Natural killer cell (primary cell): ENCODE results near the gene INS. TPM values are rescaled to one million over a fixed set of nuclear protein-coding genes. Genes with fewer than 3 reads are reported as not detected.

Experiments used
- ATAC-seq, 3 donors: fragments of 150-1000 bp in 2 of 3; fragments of 200-7000 bp in 1 of 3; cut with Tn5 transposase; 1 replicate in 1 of 3; 2 replicates in 2 of 3; pipeline ENCODE4 v1.10.0; 2021; ENCODE audit warnings: mild to moderate bottlenecking in 2 of 3, moderate library complexity in 2 of 3
- DNase-seq, 2 donors: peaks; one replicate each; pipeline versions ENCODE4 v3.0.0 to v3.0.0-alpha.2; 2013 to 2021; ENCODE audit warnings: mixed read lengths in 1 of 2
- H3K27ac ChIP-seq: one replicate; pipeline ENCODE4 v1.5.1; 2013; ENCODE audit warnings: mild to moderate bottlenecking, low read length
- H3K27me3 ChIP-seq: one replicate; pipeline ENCODE4 v1.6.1; 2013; ENCODE audit warnings: low read length; ENCODE audit not compliant: control insufficient read depth, insufficient read depth
- H3K36me3 ChIP-seq: one replicate; pipeline ENCODE4 v1.6.1; 2013; ENCODE audit warnings: low read length; ENCODE audit not compliant: control insufficient read depth, insufficient read depth
- H3K4me1 ChIP-seq: one replicate; pipeline ENCODE4 v1.6.1; 2013; ENCODE audit warnings: low read length; ENCODE audit not compliant: control insufficient read depth, insufficient read depth
- H3K4me3 ChIP-seq: one replicate; pipeline ENCODE4 v1.5.1; 2013; ENCODE audit warnings: low read length
- H3K9me3 ChIP-seq: one replicate; pipeline ENCODE4 v1.6.1; 2013; ENCODE audit warnings: low read length; ENCODE audit not compliant: control insufficient read depth, insufficient read depth
- H3K27ac Mint-ChIP-seq, 2 donors: one replicate each; pipeline ENCODE4 v1.8.0; 2022; ENCODE audit warnings: mild to moderate bottlenecking in 2 of 2, mixed read lengths in 2 of 2, moderate library complexity in 1 of 2
- H3K27me3 Mint-ChIP-seq, 2 donors: one replicate each; pipeline ENCODE4 v1.8.0; 2022; ENCODE audit warnings: low read depth in 2 of 2, mixed read lengths in 2 of 2
- H3K36me3 Mint-ChIP-seq: one replicate; pipeline ENCODE4 v1.8.0; 2022; ENCODE audit warnings: mixed read lengths
- H3K4me1 Mint-ChIP-seq, 2 donors: one replicate each; pipeline ENCODE4 v1.8.0; 2022; ENCODE audit warnings: mixed read lengths in 2 of 2
- H3K4me3 Mint-ChIP-seq: one replicate; pipeline ENCODE4 v1.8.0; 2022; ENCODE audit warnings: mild to moderate bottlenecking, moderate library complexity, mixed read lengths
- H3K9me3 Mint-ChIP-seq, 2 donors: one replicate each; pipeline ENCODE4 v1.8.0; 2022; ENCODE audit warnings: mixed read lengths in 2 of 2
- WGBS: methylation state at CpG from one replicate; pipeline ENCODE4 v1.1.7; 2013; ENCODE audit warnings: missing lambda C conversion rate; ENCODE audit not compliant: insufficient coverage; 5-methylcytosine and 5-hydroxymethylcytosine counted together
- intact Hi-C: fragments of 100-400 bp; cut with micrococcal nuclease; formaldehyde crosslinking; loops from one replicate; pipeline ENCODE4 v1.14.2; 2022
- total RNA-seq, 4 donors: library from RNA; stranded (reverse); fragments of 120-200 nt in 1 of 4; gene quantifications; one replicate each; pipeline versions ENCODE4 v1.2.3 to v1.2.4, GENCODE V29; 2013 to 2022
- TF ChIP-seq, protein P1 (sequence below): fragments of 200-600 bp; IDR thresholded peaks from one replicate; pipeline ENCODE4 v1.8.0; 2022; ENCODE audit warnings: antibody characterized with exemption

INS gene
- total RNA-seq, 3 donors from 2014 or later (not counting 1 experiment from before 2014, with no cell fraction given) = not detected

GRCh38 chr11:2156416-2157182 is 4.4 kb downstream of the INS start:
- Histone ChIP-seq H3K36me3 (no peaks in the 10 kb centered on the region), H3K9me3 (no peaks in the 10 kb centered on the region), H3K4me1 (peaks cover 4% of the 10 kb centered on the region), H3K27ac (no peak overlapping the region), H3K27me3 (no peaks in the 10 kb centered on the region), H3K4me3 (no peak overlapping the region)
- TF ChIP-seq, protein P1, sequence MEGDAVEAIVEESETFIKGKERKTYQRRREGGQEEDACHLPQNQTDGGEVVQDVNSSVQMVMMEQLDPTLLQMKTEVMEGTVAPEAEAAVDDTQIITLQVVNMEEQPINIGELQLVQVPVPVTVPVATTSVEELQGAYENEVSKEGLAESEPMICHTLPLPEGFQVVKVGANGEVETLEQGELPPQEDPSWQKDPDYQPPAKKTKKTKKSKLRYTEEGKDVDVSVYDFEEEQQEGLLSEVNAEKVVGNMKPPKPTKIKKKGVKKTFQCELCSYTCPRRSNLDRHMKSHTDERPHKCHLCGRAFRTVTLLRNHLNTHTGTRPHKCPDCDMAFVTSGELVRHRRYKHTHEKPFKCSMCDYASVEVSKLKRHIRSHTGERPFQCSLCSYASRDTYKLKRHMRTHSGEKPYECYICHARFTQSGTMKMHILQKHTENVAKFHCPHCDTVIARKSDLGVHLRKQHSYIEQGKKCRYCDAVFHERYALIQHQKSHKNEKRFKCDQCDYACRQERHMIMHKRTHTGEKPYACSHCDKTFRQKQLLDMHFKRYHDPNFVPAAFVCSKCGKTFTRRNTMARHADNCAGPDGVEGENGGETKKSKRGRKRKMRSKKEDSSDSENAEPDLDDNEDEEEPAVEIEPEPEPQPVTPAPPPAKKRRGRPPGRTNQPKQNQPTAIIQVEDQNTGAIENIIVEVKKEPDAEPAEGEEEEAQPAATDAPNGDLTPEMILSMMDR = peak; percentile 66
- WGBS = 40% methylated on average over 19 of the region's 19 CpGs
- Mint-ChIP-seq H3K27me3 (no peaks in the 10 kb centered on the region), H3K4me1 (peaks cover 4 to 7% of the 10 kb centered on the region in 2 donors), H3K36me3 (no peaks in the 10 kb centered on the region), H3K27ac (no peak overlapping the region), H3K4me3 (no peak overlapping the region), H3K9me3 (no peaks in the 10 kb centered on the region)
- DNase-seq (peak; percentile 54 to 66), ATAC-seq (peak in 2 of 3 donors; percentile 44 to 47)
- intact Hi-C loops = no loop called here

GRCh38 chr11:2155511-2155910 is 5.5 kb downstream of the INS start:
- H3K27ac Mint-ChIP-seq = no peak overlapping the region
- H3K27ac ChIP-seq = no peak overlapping the region
- peaks cover 9 to 10% of the 10 kb centered on the region in 2 donors for H3K4me1 Mint-ChIP-seq
- H3K4me3 ChIP-seq = no peak overlapping the region
- ATAC-seq (no peak), DNase-seq (no peak)
- H3K36me3 ChIP-seq = no peaks in the 10 kb centered on the region
- peaks cover 5% of the 10 kb centered on the region for H3K27me3 ChIP-seq
- peaks cover 9% of the 10 kb centered on the region in 2 donors for H3K27me3 Mint-ChIP-seq
- no peaks in the 10 kb centered on the region for H3K9me3 Mint-ChIP-seq
- H3K4me3 Mint-ChIP-seq = no peak overlapping the region
- TF ChIP-seq, protein P1 = no peak
- peaks cover 7% of the 10 kb centered on the region for H3K4me1 ChIP-seq
- WGBS = 88% methylated on average over 29 of the region's 29 CpGs
- no peaks in the 10 kb centered on the region for H3K9me3 ChIP-seq
- no peaks in the 10 kb centered on the region for H3K36me3 Mint-ChIP-seq
- intact Hi-C loops = no loop called here

DNA sequence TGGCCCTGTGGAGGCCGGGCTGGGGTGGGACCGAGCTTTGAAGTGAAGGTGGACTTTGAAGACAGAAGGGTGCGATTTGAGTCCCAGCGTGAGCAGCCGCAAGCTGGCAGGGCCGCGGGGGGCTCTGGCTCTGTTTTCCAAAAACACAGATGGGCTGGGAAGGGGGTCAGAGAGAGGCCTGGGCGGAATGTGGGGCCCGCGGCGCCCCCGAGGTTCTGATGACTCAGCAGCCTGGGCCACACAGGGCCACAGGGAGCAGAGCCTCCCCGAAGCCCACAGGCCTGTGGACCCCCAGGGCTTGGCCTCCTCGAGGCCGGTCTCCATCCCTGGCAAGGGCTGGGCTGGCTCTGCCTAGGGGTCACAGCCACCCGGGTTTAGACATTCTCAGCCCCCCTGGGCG is 6.1 kb downstream of the INS start:
- peaks cover 15 to 16% of the 10 kb centered on the region in 2 donors for H3K27me3 Mint-ChIP-seq
- ATAC-seq (no peak), DNase-seq (no peak)
- H3K36me3 Mint-ChIP-seq = no peaks in the 10 kb centered on the region
- H3K4me1 Mint-ChIP-seq = peaks cover 9 to 10% of the 10 kb centered on the region in 2 donors
- no peaks in the 10 kb centered on the region for H3K9me3 ChIP-seq
- H3K27ac Mint-ChIP-seq = no peak overlapping the region
- 85% methylated on average over 17 of the region's 17 CpGs for WGBS
- H3K9me3 Mint-ChIP-seq = no peaks in the 10 kb centered on the region
- no peaks in the 10 kb centered on the region for H3K36me3 ChIP-seq
- H3K4me3 ChIP-seq = no peak overlapping the region
- peaks cover 7% of the 10 kb centered on the region for H3K4me1 ChIP-seq
- no peak overlapping the region for H3K27ac ChIP-seq
- TF ChIP-seq, protein P1 = no peak
- intact Hi-C loops = no loop called here
- peaks cover 11% of the 10 kb centered on the region for H3K27me3 ChIP-seq
- no peak overlapping the region for H3K4me3 Mint-ChIP-seq

- no peaks in the 10 kb centered on the region for H3K9me3 Mint-ChIP-seq
- H3K4me1 Mint-ChIP-seq = peaks cover 9 to 10% of the 10 kb centered on the region in 2 donors
- no peaks in the 10 kb centered on the region for H3K36me3 Mint-ChIP-seq
- TF ChIP-seq, protein P1 = no peak
- no peak overlapping the region for H3K27ac Mint-ChIP-seq
- no peak for ATAC-seq
- peaks cover 18 to 19% of the 10 kb centered on the region in 2 donors for H3K27me3 Mint-ChIP-seq
- peaks cover 11% of the 10 kb centered on the region for H3K27me3 ChIP-seq
- H3K27ac ChIP-seq = no peak overlapping the region
- intact Hi-C loops = no loop called here
- H3K4me1 ChIP-seq = peaks cover 7% of the 10 kb centered on the region
- no peak overlapping the region for H3K4me3 Mint-ChIP-seq
- no peaks in the 10 kb centered on the region for H3K36me3 ChIP-seq
- H3K4me3 ChIP-seq = no peak overlapping the region
- WGBS = 82% methylated on average over 7 of the region's 7 CpGs
- H3K9me3 ChIP-seq = no peaks in the 10 kb centered on the region
- DNase-seq = no peak
Observed at GRCh38 chr11:2154195-2154585, 6.8 kb downstream of the INS start.
